HT1080 (cell line): ENCODE results near the gene ENG. TPM values are rescaled to one million over a fixed set of nuclear protein-coding genes. Genes with fewer than 3 reads are reported as not detected.
"Not testable (repeated sequence)": the region's sequence is repeated elsewhere in the genome, so short reads cannot be mapped to it uniquely, and the experiment has no call there.

ENCODE experiments used
- DNase-seq: peaks from one replicate; pipeline ENCODE4 v3.0.0-alpha.2; 2015; ENCODE audit warnings: low read depth
- polyA plus RNA-seq, 2 experiments: library from polyadenylated mRNA; depleted of rRNA; stranded (reverse); fragments of >200 nt; gene quantifications; 2 replicates each; pipeline ENCODE4 v1.2.3, GENCODE V29; 2015
- total RNA-seq: library from RNA; depleted of rRNA; stranded (reverse); fragments of >200 nt; shearing (Covaris generic); gene quantifications from 2 replicates; pipeline ENCODE4 v1.2.3, GENCODE V29; 2014; rRNA removed

ENG gene
- total RNA-seq: 23.0 and 34.1 TPM in 2 replicates
- polyA plus RNA-seq (2015; cell fraction: cytosol; rRNA removed): 80.1 and 81.4 TPM in 2 replicates
- polyA plus RNA-seq (2015; cell fraction: nucleus; rRNA removed): 126 and 148 TPM in 2 replicates

- peak; percentile 64 for DNase-seq
These were observed at the start of gene ENG for GRCh38 chr9:127854184-127854806. Gene ENG, minus strand, starts transcription at chr9:127854658. Its CDS starts 303 bp downstream, at chr9:127854355.

- no peak for DNase-seq
These were observed 49.4 kb upstream of the ENG start for GRCh38 chr9:127903557-127904475.

GRCh38 chr9:127899128-127899943 is 44.9 kb upstream of the ENG start, which contains the start of gene ST6GALNAC6:
Gene ST6GALNAC6, minus strand, starts transcription at chr9:127899603. Its CDS starts 1,622 bp downstream, at chr9:127897981.
- no peak for DNase-seq

DNA sequence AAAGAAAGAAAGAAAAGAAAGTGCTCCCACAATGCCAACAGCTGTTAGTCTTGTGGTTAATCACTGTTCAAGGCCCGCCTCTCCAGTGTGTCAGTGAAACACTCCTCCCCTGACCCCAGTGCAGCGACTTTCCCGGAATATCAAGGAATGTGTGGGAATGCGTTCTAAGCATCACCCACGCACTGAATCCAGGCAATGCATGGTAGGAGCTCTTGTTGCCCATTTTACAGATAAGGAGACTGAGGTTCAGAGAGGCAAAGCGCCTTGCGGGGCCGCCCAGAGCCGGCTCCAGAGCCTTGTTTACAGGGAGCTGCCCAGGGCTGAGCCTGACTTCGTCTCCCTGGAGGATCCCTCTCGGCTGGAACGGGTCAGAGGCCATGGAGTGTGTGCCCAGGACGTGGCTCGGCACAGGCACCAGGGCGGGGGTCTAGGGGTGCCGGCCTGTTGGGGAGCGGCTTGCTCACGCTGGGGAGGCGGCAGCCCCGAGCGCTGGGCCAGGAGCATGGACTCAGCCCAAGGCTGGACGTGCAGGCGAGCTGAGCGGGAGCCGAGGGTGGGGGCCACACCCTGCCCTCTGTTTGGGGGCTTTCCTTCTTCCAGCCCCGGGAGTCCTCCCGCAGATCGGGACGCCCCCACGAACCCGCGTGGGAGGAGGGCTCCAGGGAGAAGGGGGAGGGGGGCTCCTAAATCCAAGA is 44.1 kb upstream of the ENG start:
- no peak for DNase-seq

- DNase-seq: no peak
These were observed 42.8 kb upstream of the ENG start for GRCh38 chr9:127897193-127897692.

DNA sequence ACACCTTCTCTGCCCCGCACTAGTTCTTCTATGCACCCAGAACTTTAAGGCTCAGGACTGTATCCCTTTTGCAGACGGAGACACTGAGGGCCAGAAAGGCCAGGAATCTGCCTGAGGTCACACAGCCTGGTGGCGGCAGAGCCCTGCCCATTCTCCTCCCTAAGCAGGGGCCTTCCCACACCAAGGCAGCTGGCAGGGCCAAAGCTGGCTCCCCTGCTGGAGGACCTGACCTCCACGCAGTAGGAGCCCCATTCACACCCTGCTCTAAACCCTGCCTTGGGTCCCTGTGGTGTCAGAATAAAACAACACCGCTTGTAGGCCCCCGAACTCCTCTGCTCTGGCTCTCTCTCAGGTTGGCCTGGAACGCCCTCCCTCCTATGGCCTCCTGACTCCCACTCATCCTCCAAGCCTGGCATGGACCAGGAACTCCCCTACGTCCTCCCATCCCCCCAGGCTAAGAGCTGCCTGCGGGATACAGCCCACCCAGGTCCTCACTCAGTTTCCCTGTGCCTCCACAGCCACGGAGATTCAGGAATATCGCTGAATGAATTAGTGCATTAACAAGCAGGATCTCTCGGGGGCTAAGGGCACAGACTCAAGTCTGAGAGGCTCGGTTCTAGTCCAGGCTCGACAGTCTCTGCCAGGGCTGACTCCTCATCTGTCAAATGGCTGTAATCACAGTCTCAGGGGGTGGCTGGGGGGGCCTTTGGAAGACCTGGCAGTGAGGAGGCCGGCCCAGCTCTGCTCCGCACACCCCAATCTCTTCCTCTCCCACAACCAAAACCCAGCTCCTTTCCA is 42.1 kb upstream of the ENG start:
- DNase-seq: no peak

DNA sequence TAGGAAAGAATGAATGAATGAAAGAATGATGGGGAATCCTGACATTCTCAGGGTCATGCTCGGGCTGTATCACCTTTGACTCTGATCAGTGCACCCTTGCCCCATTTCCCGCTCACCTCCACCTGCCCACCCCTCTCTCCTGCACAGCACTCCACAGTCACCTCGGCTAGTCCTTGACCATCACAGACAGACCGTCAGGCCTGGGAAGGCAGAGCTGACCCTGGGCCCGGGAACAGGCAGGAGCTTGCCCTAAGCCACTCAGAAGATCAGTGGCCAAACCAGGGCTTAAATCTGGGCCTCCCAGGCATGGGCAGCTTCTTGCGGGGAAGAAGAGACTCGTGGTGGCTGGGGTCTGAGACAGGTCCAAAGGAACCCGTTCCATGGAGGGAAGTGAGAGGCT is 41.4 kb upstream of the ENG start:
- no peak for DNase-seq

DNA sequence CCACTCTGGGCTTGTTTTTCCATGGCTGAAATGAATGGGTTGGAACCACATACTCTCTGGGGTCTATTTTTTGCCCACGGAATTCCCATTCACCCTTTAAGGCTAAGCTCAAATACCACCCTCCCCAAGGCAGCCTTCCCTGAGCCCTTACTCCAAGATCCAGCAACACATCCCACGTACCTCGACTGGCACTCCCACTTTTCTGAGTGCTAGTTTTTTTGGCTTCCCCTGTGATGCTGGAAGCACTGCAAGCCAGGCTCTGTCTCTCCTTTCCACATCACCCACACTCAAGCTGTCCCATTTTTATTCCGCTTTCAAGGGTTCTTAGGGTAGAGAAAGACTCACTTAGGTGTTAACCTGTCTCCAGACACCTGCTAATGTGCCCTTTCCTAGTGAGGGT is 38.9 kb upstream of the ENG start:
- DNase-seq: no peak

DNA sequence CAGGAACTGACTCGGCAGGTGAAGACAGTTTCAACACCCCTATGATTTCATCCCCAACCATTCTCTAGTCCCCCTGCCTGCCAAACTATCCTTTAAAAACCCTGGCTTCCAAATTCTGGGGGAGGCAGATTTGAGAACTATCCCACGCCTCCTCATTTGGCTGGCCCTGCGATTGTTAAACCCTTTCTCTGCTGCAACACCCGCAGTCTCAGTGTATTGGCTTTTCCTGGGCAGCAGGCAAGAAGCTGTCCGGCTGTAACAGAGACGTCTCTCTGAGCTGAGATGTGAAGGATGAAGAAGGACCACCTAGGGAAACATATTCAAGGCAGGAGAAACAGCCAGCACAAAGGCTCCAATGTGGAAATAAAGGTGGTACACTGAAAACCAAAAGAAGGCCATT is 38.4 kb upstream of the ENG start:
- no peak for DNase-seq

GRCh38 chr9:127890053-127890452 is 35.6 kb upstream of the ENG start:
- DNase-seq: no peak

DNA sequence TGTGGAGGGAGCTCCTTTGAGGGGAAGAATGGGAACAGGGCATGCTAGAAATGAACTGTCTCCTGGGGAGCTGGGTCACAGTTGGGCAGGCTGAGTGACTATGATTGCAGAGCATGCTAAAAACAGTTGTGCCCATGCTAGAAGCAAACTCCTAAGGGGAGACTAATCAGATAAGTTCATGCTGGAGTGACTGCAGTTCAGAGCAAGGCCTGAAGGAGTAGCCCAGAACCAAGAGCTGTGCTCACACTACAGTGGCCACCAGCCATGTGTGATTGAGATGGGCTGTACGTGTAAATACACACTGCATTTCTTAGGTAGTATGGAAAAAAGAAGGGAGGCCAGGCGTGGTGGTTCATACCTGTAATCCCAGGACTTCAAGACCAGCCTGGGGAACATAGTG is 33.3 kb upstream of the ENG start:
- DNase-seq: no peak

GRCh38 chr9:127886401-127886972 is 32.0 kb upstream of the ENG start:
- DNase-seq: peak; percentile 31

GRCh38 chr9:127885508-127886281 is 31.2 kb upstream of the ENG start:
- no peak for DNase-seq

GRCh38 chr9:127884976-127885490 is 30.6 kb upstream of the ENG start:
- no peak for DNase-seq

DNA sequence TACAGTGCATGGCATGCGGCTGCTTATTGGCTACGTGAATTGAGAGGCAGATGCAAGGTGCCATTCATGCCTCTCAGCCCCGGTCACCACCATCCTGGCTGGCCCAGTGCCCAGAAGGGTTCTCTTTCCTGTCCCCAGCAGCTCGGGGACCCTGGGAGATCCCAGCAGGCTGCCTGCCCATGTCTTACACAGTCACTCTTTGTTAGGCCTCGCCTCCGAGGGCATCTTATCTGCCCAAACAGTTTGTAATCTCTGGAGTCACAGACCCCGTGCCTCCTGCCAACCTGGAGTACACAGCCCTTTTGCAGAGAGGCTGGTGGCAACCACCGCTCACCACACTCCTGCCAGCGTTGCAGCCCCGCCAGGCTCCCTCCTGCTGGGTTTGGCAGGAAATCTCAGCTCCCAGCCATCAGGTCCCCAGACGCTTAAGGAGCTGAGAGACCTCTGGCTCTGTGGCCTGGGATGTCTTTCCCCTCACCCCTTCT is 30.0 kb upstream of the ENG start:
- DNase-seq: no peak

DNA sequence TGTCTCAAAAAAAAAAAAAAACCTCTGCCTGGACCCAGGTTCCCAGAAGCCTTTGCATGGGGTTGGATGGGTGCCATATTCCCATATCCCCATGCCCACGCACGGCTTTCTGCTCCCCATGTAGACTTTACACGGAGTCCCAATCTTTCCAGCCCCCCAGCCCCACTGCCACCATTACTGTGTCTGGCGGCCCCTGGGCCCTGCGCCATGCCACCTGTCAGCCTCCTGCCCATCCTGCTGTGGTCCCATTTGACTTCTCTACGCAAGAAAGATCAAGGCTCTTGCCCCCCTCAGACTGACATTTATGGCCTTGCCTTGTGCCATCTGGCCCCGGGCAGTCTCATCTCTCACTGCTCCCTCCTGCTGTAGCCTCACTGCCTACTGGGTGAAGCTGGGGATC is 29.5 kb upstream of the ENG start:
- DNase-seq: no peak

DNA sequence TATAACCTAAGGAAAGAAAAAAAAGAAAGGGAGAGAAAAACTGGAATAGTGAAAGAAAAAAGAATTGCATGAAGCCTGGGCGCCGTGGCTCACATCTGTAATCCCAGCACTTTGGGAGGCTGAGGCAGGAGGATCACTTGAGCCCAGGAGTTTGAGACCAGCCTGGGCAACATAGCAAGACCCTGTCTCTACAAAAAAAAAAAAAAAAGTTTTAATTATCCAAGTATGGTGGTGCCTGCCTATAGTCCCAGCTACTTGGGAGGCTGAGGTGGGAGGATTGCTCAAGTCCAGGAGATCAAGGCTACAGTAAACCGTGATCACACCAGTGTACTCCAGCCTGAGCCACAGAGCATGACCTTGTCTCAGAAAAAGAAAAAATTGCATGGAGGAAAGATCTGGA is 27.3 kb upstream of the ENG start:
- DNase-seq: not testable (repeated sequence)

DNA sequence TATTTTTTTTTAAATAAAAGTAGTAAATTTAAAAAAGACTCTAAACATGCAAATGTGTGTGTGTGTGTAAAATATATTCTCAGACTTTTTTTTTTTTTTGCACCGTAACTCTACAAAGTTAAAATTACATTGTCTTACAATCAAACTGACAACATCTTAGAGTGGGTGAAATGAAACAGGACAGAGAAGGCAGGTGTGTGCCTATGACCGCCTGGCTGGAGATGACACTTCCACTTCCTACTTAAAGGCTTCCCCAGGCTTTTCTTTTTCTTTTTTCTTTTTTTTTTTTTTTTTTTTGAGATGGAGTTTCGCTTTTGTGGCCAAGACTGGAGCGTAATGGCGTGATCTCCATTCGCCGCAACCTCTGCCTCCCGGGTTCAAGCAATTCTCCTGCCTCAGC is 25.7 kb upstream of the ENG start:
- no peak for DNase-seq
